Esophagus squamous epithelium (tissue), 4 donors: ENCODE measurements around the gene RASSF7.

Experiments used
- POLR2A ChIP-seq, 4 donors: fragments of 450-650 bp; IDR thresholded peaks; one replicate each; pipeline ENCODE4 v1.6.1; 2017; ENCODE audit warnings: antibody characterized with exemption in 4 of 4, mild to moderate bottlenecking in 4 of 4, moderate library complexity in 3 of 4
- TF ChIP-seq, protein P1 (sequence below), 6 experiments: fragments of 450-650 bp in 4 of 6; fragments of 200-600 bp in 2 of 6; sonication (generic) in 2 of 6; IDR thresholded peaks; one replicate each; pipeline ENCODE4 v1.5.1; 2016 to 2019; ENCODE audit warnings: antibody characterized with exemption in 6 of 6, mild to moderate bottlenecking in 4 of 6, moderate library complexity in 4 of 6

DNA sequence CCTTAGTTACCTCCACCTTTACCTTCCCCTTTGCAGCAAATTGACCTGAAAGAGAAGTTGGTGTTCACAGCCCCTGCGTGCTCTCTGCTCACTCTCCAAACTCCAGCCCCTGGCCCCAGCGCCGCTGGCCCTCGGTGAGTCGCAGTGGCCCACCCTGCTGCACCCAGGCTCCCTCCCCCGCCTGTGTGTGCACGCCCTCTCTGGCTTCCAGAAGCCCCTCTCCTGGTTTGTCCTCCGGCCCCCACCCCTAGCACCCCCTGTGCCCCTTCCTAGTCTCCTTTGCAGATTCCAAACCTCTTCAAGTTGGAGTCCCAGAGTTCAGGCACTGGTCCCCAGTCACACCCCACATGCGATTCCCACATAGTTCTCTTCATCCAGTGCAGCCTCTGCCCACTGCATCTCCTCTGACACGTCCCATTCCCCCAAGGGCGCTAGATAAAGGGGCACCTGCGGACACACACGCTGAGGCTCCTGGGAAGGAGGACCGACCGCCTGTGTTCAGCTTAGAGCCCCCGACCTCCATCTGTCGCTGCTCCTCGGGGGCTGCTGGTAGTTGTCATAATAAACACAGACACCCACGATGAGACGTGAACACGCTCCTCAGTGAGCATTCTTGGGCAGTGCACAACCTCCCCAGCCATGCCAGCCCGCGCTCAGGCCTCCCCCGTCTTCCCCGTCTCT is 14.0 kb downstream of the RASSF7 start:
- TF ChIP-seq, protein P1, sequence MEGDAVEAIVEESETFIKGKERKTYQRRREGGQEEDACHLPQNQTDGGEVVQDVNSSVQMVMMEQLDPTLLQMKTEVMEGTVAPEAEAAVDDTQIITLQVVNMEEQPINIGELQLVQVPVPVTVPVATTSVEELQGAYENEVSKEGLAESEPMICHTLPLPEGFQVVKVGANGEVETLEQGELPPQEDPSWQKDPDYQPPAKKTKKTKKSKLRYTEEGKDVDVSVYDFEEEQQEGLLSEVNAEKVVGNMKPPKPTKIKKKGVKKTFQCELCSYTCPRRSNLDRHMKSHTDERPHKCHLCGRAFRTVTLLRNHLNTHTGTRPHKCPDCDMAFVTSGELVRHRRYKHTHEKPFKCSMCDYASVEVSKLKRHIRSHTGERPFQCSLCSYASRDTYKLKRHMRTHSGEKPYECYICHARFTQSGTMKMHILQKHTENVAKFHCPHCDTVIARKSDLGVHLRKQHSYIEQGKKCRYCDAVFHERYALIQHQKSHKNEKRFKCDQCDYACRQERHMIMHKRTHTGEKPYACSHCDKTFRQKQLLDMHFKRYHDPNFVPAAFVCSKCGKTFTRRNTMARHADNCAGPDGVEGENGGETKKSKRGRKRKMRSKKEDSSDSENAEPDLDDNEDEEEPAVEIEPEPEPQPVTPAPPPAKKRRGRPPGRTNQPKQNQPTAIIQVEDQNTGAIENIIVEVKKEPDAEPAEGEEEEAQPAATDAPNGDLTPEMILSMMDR (IDR thresholded peaks at IDR 0.05) = no peak
- TF ChIP-seq POLR2A (IDR thresholded peaks at IDR 0.05) = no peak
